ENCODE results near the gene IPO13. TPM values are rescaled to one million over a fixed set of nuclear protein-coding genes. Genes with fewer than 3 reads are reported as not detected.

IPO13 gene
- total and polyA plus RNA-seq, 10 of the 15 experiments (the other 5 are each of a cell fraction or from before 2014, with no cell fraction given): 7.1 to 26.6 (median 15.9) TPM

GRCh38 chr1:43949678-43950077 lies 2.9 kb downstream of the IPO13 start:
- H3K9me3 ChIP-seq (replicated peaks; ENCODE audit: control insufficient read depth, insufficient read depth, low read length): no peaks in the 10 kb centered on the region
- DNase-seq (ENCODE audit: low read depth, low spot score) (no peak), ATAC-seq (no peak), FAIRE-seq (no peak)
- H3K9ac ChIP-seq (ENCODE audit: control insufficient read depth, insufficient read depth, low read length): no peak overlapping the region
- ChIA-PET POLR2A (interaction anchor here (1.5 to 3.4 kb wide), 2 partner anchors 25 to 300 kb away, joined by 3 to 18 read pairs; partner anchors contain the start of genes ATP6V0B and KDM4A), SMC1A (ENCODE audit: uncharacterized antibody, unreplicated experiment) (interaction anchor here (1.2 kb wide), 1 partner anchor 101 kb away, joined by 4 read pairs; no protein-coding TSS in a partner anchor), RAD21 (ENCODE audit: unreplicated experiment) (interaction anchor here (1.7 kb wide), 1 partner anchor 186 kb away, joined by 7 read pairs; no protein-coding TSS in a partner anchor), CTCF (interaction anchor here (1.2 to 10.4 kb wide), 8 partner anchors 15 to 296 kb away, joined by 3 to 167 read pairs (median 4); partner anchors contain the start of genes ARTN and ATP6V0B)
- 88% methylated on average over 13 of the region's 13 CpGs for WGBS (ENCODE audit: insufficient coverage, insufficient replicate concordance, low lambda C conversion rate, missing lambda C conversion rate)
- TF ChIP-seq BCL11A (IDR thresholded peaks at IDR 0.05; ENCODE audit: low read depth, low read length): no peak
- TF ChIP-seq EGR1 (IDR thresholded peaks at IDR 0.05; ENCODE audit: borderline replicate concordance in 1 of 2, low read depth in 2 of 2, low read length in 2 of 2): no peak
- no peak for TF ChIP-seq SMAD5 (IDR thresholded peaks at IDR 0.05; ENCODE audit: low read depth)
- no peak for TF ChIP-seq RAD51 (IDR thresholded peaks at IDR 0.05)
- TF ChIP-seq ATF3 (IDR thresholded peaks at IDR 0.05; ENCODE audit: borderline replicate concordance, extremely low read depth, low read depth, low read length): no peak
- no peak for TF ChIP-seq RB1 (IDR thresholded peaks at IDR 0.05; ENCODE audit: borderline replicate concordance)
- TF ChIP-seq ZSCAN29 (IDR thresholded peaks at IDR 0.05): no peak
- TF ChIP-seq MAX (IDR thresholded peaks at IDR 0.05; ENCODE audit: low read depth, low read length): no peak
- TF ChIP-seq KDM1A (IDR thresholded peaks at IDR 0.05; ENCODE audit: borderline replicate concordance): no peak
- TF ChIP-seq CBX5 (IDR thresholded peaks at IDR 0.05; ENCODE audit: low read depth): no peak
- no peak for TF ChIP-seq ZNF384 (IDR thresholded peaks at IDR 0.05; ENCODE audit: borderline replicate concordance, low read depth, low read length)
- no peak for TF ChIP-seq IRF4 (IDR thresholded peaks at IDR 0.05; ENCODE audit: low read depth, low read length)
- TF ChIP-seq, protein P1, sequence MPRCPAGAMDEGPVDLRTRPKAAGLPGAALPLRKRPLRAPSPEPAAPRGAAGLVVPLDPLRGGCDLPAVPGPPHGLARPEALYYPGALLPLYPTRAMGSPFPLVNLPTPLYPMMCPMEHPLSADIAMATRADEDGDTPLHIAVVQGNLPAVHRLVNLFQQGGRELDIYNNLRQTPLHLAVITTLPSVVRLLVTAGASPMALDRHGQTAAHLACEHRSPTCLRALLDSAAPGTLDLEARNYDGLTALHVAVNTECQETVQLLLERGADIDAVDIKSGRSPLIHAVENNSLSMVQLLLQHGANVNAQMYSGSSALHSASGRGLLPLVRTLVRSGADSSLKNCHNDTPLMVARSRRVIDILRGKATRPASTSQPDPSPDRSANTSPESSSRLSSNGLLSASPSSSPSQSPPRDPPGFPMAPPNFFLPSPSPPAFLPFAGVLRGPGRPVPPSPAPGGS (IDR thresholded peaks at IDR 0.05; ENCODE audit: borderline replicate concordance, insufficient read depth, low read depth, low read length, poor library complexity, severe bottlenecking): no peak
- TF ChIP-seq ZZZ3 (IDR thresholded peaks at IDR 0.05; ENCODE audit: control insufficient read depth, insufficient read length, low read depth): no peak
- TF ChIP-seq TBL1XR1 (IDR thresholded peaks at IDR 0.05; ENCODE audit: low read depth, low read length): no peak
- no peak for TF ChIP-seq KLF5 (IDR thresholded peaks at IDR 0.05; ENCODE audit: partially characterized antibody)
- TF ChIP-seq RFX5 (IDR thresholded peaks at IDR 0.05; ENCODE audit: low read depth, low read length): no peak
- no peak for TF ChIP-seq SIN3A (IDR thresholded peaks at IDR 0.05; ENCODE audit: low read depth, low read length)
- no peak for TF ChIP-seq RAD21 (IDR thresholded peaks at IDR 0.05; ENCODE audit: insufficient read depth, low read depth, low read length)
- BruUV-seq (replicated peaks): no TSS peak
- H3K36me3 ChIP-seq (ENCODE audit: control insufficient read depth in 2 of 2, insufficient read depth in 2 of 2, low read length in 1 of 2): 0 out of 4 replicates have a peak, but pooled peaks cover 0 to 4% of the 10 kb centered on the region in 2 experiments
- H3K4me1 ChIP-seq (ENCODE audit: control insufficient read depth, insufficient read depth, low read length): peaks cover 10% of the 10 kb centered on the region
- no peak overlapping the region for H2AFZ ChIP-seq (ENCODE audit: control insufficient read depth, low read depth, low read length)
- intact Hi-C loops (cut with micrococcal nuclease; ENCODE audit: unreplicated experiment) (loop anchor here (5.0 kb wide), 2 partner anchors 88 to 242 kb away; partner anchors contain the start of gene ST3GAL3), in situ Hi-C loops (cut with MboI) (no loop called here)
- H3K27ac ChIP-seq (ENCODE audit: control insufficient read depth, insufficient read depth): no peak overlapping the region
- H3K79me2 ChIP-seq (ENCODE audit: control insufficient read depth, insufficient read depth, low read length): peaks cover 23% of the 10 kb centered on the region
- no peak overlapping the region for H3K4me3 ChIP-seq
- H4K20me1 ChIP-seq (ENCODE audit: control insufficient read depth, insufficient read depth): no peaks in the 10 kb centered on the region
- no peak overlapping the region for H3K4me2 ChIP-seq (ENCODE audit: control insufficient read depth, insufficient read depth)
- H3K27me3 ChIP-seq (replicated peaks in 1 of 2; ENCODE audit: control insufficient read depth in 2 of 2, insufficient read depth in 2 of 2, low read length in 1 of 2): no peaks in the 10 kb centered on the region

Data from GM12878 (cell line).